Measurements from ENCODE around the gene ZNF316.

Gene ZNF316

GRCh38 chr7:6636741-6637543 is at the start of gene ZNF316:
ZNF316 (plus strand) TSS chr7:6637318; CDS start chr7:6642410, 5,092 bp downstream.
- peak; percentile 65 for DNase-seq

- no peak for DNase-seq
These were observed 48.6 kb upstream of the ZNF316 start for GRCh38 chr7:6588566-6588965.

GRCh38 chr7:6589151-6589828 is 47.8 kb upstream of the ZNF316 start:
- DNase-seq: no peak

- peak; percentile 85 for DNase-seq
These were observed 47.1 kb upstream of the ZNF316 start, which contains the start of gene INTS15 for GRCh38 chr7:6589829-6590644. INTS15 (plus strand) TSS chr7:6590021; CDS start chr7:6590284, 263 bp downstream.

GRCh38 chr7:6590645-6591110 is 46.4 kb upstream of the ZNF316 start:
- DNase-seq: no peak

GRCh38 chr7:6600093-6600492 is 37.0 kb upstream of the ZNF316 start:
- DNase-seq: no peak

GRCh38 chr7:6604458-6604857 is 32.7 kb upstream of the ZNF316 start:
- DNase-seq: no peak

- DNase-seq: no peak
These were observed 30.1 kb upstream of the ZNF316 start for GRCh38 chr7:6606866-6607583.

- no peak for DNase-seq
These were observed 29.5 kb upstream of the ZNF316 start for GRCh38 chr7:6607651-6608051.

- DNase-seq: no peak
These were observed 29.0 kb upstream of the ZNF316 start for GRCh38 chr7:6608081-6608480.

GRCh38 chr7:6608794-6609193 is 28.3 kb upstream of the ZNF316 start:
- no peak for DNase-seq

- DNase-seq: no peak
These were observed 24.3 kb upstream of the ZNF316 start for GRCh38 chr7:6612819-6613218.

GRCh38 chr7:6613706-6614105 is 23.4 kb upstream of the ZNF316 start:
- DNase-seq: no peak

- peak; percentile 35 for DNase-seq
These were observed 22.0 kb upstream of the ZNF316 start, which contains the start of gene ZNF853 for GRCh38 chr7:6614953-6615722. ZNF853 (plus strand) TSS chr7:6615610; CDS start chr7:6616175, 565 bp downstream.

- DNase-seq: no peak
These were observed 21.2 kb upstream of the ZNF316 start for GRCh38 chr7:6615723-6616555.

GRCh38 chr7:6616854-6617643 is 20.1 kb upstream of the ZNF316 start:
- no peak for DNase-seq

GRCh38 chr7:6618621-6619020 is 18.5 kb upstream of the ZNF316 start:
- DNase-seq: no peak

GRCh38 chr7:6619961-6620360 is 17.2 kb upstream of the ZNF316 start:
- no peak for DNase-seq
